SU-DHL-6 (cell line): ENCODE data around the gene CYP26C1.

Source experiments
- CTCF ChIP-seq: fragments of 200-600 bp; sonication (generic); IDR thresholded peaks from one replicate; pipeline ENCODE4 v1.5.1; 2017; ENCODE audit warnings: antibody characterized with exemption, mild to moderate bottlenecking, low read length, moderate library complexity; ENCODE audit not compliant: insufficient read depth, poor library complexity, severe bottlenecking
- EZH2phosphoT487 ChIP-seq: fragments of 200-600 bp; sonication (generic), shearing (Covaris generic); conservative IDR thresholded peaks from 2 replicates; pipeline ENCODE4 v1.6.1; 2018; ENCODE audit warnings: mild to moderate bottlenecking, antibody characterized with exemption, low read length, moderate library complexity, mixed read lengths

- TF ChIP-seq CTCF (no peak), EZH2phosphoT487 (no peak)
These were observed 20.7 kb downstream of the CYP26C1 start for GRCh38 chr10:93081318-93081717.
